HG03378 (cell line): ENCODE data around the gene TYMP.

Experiments
- ATAC-seq: cut with Tn5 transposase; IDR thresholded peaks from one replicate; pipeline ENCODE4 v1.9.1; 2021; ENCODE audit warnings: mild to moderate bottlenecking, moderate library complexity; ENCODE audit not compliant: unreplicated experiment

The TYMP gene

DNA sequence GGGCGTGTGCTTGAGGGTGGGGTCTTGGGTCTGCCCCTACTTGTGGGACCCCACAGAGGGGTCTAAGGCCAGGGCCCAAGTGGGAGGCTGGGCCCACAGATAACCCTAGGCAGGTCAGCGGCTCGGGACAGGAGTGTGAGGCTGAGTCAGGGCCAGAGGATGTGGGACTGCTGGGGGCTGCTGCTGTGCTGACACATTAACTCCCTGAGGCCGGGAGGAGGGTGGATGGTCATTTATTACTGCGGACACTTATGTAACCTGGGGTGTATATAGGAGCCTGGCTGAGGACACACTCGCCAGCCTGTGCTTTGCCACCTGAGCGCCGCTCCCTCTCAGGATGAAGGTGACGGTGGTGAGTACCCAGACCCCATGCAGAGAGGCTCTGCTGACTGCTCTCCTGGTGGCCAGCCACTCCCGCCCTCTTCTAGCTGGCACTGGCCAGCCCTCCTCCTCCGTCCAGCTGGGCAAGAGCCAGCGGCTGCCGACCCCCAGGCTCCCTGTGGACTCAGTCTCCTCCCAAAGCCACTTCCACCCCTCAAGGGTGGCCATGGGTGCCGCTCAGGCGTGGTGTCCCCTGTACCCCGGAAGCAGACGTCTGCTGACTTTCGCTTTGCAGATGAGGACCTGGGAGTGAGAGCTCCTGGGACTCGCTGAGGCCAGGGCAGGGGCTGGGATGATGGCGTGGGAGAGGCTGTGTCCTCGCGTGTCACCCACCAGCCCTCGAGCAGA is 43.1 kb downstream of the TYMP start, which contains the start of gene MIOX:
Gene MIOX (plus strand): TSS at position 299 of the 729 bp plus-strand sequence. CDS start 39 bp downstream, at position 338.
- no peak for ATAC-seq

DNA sequence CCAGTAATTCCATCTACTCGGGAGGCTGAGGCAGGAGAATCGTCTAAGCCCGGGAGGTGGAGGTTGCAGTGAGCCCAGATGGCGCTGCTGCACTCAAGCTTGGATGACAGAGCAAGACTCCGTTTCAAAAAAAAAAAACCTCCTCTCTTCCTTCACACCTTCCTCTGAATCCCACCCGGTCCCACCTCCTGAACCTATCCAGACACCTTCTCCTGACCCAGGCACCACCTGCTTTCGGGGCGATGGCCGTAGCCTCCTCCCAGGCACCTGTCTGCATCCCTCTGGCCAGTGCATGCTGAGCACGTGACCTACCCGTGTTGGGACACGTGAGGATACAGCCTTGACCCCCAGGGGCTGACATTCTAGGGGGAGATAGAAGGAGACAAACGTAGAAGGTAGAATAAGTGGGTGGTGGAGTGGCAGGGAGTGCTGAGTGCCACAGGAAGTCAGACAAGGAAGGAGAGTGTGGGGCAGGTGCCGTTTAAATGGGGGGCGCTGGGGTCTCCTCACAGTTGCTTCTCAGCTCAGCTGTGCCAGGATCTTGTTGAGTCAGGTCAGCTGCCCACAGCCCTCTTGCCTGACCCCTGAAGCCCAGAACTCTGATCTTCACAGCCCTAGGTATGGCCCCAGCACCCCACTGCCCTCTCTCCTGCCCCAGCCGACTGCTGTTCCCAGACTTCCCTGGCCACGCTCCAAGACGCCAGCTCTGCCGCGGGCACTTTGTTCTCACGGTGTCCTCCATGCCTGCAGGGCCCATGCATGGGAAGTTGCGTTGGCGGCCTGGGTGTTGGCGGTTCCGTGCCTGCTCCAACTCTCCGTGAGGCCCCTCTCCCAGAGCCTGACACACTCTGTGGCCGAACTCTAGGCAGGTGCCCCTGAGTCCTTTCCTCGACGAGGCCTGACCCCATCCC is 44.3 kb downstream of the TYMP start:
- no peak for ATAC-seq

DNA sequence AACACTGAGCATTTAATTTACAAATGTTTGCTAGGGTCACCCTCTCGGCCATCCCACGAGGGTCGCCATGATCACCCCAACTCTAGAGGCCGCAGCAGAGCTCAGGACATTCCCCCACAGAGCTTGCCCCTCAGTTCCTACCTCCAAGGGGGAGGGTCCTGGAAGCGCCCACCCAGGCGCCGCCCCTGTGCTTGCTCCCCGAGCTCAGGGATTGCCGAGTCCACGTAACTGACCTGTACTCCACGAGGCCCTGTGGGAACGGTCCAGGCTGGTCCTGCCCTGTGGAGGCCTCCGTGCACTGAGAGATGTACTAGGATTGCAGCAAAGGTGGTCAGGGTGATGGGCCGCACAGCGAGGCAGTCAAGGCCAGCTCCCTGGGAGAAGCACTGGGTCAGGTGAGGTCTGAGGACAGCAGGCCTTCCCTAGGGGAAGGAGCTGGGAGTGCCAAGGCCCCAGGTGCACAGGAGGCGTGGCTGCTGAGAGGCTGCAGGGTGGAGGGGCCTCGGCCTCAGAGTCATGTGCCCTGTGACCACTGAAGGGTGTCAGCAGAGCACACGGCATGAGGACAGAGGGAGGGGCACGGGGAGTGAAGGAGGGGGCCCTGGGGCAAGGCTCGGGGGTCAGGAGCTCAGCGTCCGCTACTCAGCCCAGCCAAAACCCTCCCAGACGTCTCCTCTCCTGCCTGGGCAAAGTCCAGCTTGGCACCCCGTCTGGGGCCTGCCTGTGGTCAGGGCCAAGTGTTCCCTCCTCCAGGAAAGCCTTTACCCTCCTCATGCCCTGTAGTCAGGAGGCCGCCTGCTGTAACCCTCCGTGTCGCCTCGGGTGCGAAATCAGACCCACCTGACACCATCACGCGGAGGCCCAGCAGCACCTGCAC is 45.6 kb downstream of the TYMP start:
- no peak for ATAC-seq

DNA sequence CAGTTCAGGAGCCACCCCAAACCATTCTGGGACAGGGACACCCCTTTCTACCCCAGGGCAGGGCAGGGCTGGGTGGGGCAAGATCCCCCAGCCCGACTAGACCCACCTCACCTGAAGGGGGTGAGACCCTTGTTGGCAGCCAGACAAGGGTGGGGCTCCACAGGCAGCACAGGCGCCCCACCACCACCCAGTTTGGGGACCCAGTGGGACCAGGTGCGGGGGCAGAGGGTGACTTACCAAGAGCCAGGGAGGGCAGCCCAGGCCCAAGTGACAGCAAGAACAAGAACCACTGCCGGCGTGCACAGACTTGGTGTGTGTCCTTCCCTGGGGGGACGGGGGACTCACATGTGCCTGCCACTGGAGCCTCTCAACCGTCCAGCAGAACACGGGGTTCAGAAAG is 46.3 kb downstream of the TYMP start:
- no peak for ATAC-seq

DNA sequence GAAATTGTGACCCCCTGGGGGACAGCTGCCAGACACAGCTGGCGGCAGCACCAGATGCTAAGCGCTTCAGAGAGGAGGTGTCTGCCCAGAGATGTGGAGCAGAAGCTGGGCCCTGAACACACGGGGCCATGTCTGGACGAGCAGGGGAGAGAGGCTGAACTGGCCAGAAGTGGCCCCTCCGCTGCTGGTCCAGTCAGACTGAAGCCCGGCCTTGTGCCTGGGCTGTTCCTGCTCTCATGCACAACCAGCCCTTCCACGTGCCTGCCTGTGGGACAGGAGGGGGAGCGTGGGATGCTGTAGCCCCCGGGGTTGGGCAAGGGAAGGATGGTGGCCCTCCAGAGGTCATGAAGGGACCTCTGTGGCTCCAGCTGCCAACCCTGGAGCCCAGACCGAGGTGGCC is 46.7 kb downstream of the TYMP start:
- ATAC-seq, result no peak

DNA sequence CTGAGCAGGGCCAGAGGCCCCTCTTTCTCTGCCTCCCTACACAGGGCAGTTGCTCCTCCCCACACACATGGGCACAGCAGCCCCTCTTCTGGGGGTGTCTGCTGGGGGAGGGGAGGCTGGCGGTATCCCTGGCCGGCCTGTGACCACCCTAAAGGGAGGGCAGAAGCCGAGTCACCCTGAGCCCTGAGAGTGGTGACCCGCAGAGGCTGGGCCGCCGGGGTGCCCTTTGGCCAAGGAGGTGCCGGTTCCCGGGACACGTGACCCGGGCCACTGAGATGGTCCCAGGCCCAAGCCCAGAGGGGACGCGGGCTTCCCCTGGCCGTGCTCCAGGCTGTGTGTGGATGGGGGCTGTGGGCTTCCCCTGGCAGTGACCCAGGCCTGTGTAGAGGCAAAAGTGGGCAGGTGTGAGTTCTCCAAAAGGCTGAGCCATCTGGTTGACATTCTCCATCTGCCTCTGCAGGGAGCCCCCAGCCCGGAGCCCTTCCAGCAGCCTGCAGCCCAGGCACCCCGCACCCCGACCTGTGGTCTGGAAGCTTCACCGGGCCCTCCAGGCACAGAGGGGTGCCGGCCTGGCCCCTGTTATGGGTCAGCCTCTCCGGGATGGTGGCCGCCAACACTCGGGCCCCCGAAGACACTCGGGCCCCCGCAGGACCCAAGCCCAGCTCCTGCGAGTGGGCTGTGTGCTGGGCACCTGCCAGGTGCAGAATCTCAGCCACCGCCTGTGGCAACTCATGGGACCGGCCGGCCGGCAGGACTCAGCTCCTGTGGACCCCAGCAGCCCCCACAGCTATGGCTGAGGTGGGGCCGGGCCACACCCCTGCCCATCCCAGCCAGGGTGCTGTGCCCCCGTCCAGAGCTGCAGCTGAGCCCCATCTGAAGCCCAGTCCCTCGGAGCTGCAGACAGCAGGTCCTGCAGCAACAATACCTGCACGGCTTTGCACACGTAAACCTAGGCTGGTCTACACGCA is 47.4 kb downstream of the TYMP start:
- no peak for ATAC-seq

DNA sequence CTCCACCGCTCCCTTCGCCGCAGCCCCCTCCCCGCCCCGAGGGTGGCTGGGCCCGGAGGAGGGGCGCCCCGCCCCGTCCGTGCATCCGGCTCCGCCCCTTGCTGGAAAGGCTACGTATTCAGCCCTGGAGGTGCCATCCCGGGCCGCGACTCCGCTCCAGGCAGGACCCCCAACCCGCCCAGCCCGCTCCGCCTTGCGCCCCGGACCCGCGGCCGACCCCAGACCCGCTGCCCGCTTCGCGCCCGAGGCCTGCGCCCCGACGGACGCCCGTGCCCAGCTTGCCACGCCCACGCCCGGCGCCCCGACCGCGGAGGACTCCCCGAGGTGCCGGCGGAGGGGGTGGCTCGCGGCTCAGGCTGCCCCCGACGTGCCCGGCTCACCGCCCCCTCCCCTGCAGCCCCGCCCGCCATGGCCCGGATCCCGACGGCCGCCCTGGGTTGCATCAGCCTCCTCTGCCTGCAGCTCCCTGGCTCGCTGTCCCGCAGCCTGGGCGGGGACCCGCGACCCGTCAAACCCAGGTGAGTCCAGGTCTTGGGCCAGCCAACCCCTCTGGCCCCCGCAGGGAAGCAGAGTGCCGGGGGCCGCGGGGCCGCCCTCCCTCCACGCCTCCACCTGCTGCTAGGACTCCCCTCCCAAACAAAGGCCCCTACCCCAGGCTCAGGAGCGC is 48.2 kb downstream of the TYMP start, which contains the start of gene ADM2:
Gene ADM2 (plus strand): TSS at position 104 of the 667 bp plus-strand sequence. CDS start 305 bp downstream, at position 409.
- no peak for ATAC-seq

DNA sequence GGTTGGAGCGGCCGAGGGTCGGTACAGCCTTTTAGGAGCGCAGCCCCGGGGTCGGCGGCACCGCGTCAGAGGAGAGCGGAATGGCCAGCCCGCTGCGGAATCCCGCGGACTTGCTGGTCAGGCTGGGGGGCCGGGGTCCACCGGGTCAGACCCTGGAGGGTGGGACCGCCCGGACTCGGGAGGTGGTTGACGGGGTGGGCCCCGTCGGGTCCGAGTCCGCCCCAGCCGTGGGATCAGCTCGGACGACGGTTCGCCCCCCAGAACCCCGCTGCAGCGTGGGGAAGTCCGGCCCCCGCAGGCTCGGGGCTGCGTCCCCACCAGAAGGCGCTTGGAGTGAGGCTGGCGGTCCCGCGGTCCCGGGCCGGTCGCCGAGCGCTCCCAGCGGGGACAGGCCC is 48.8 kb downstream of the TYMP start:
- no peak for ATAC-seq

DNA sequence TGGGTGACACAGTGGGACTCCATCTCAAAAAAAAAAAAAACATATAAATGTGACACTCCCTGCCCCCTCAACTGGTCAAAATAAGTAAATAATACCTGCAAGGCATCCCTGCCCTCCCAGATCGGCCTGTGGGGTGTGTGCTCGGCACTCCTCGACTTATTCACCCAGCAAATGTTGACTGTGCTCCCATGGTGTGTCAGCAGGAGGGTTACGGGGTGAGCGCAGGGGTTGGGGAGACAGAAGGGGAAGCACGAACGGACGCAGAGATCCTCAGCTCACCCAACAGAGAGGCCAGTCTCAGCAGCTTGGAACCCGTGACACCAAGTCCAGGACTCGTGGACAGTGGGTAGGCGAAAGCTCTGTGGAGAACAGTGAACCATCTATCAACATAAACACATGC is 50.1 kb downstream of the TYMP start:
- ATAC-seq, result no peak

DNA sequence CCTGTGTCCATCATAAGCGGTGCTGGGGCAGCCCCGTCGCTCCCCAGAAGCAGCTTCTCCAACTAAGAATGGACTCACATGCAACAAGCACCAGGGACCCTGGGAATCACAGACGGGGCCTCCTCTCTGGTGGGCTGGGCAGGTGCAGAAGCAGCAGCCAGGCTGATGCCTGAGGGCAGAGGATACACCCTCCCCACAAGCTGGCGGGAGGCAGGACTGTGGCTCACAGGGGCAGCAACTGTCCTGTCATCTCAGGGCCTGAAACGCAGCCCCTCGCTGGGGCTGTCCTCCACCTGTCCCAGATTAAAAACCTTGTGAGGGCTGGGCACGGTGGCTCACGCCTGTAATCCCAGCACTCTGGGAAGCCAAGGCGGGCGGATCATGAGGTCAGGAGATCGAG is 51.9 kb downstream of the TYMP start:
- no peak for ATAC-seq

DNA sequence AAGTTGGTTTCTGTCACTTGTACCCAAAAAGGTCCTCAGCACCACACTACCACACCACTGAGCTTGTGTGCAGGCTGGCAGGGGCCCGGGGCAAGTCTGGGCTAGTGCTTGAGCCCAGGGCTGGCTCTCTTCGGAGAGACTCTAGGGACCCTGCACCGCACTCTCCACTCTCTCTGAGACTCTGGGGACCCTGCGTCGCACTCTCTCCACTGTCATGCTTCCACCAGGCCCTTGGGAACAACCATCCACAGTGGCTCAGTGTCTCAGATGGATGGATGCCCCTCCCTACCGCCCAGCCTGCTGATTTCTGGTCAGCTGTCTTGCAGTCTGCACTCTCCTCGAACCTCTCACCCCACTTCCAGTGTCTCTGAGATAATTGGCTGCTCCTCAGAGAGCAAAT is 52.9 kb downstream of the TYMP start:
- no peak for ATAC-seq
